ENCODE data around the gene TBCD. TPM values are rescaled to one million over a fixed set of nuclear protein-coding genes. Genes with fewer than 3 reads are reported as not detected.
A peak's percentile ranks its signal among the peaks of the same experiment; 100 is the strongest.

TBCD gene
- total RNA-seq, 2 donors from 2014 or later: 64.0 to 123 TPM

DNA sequence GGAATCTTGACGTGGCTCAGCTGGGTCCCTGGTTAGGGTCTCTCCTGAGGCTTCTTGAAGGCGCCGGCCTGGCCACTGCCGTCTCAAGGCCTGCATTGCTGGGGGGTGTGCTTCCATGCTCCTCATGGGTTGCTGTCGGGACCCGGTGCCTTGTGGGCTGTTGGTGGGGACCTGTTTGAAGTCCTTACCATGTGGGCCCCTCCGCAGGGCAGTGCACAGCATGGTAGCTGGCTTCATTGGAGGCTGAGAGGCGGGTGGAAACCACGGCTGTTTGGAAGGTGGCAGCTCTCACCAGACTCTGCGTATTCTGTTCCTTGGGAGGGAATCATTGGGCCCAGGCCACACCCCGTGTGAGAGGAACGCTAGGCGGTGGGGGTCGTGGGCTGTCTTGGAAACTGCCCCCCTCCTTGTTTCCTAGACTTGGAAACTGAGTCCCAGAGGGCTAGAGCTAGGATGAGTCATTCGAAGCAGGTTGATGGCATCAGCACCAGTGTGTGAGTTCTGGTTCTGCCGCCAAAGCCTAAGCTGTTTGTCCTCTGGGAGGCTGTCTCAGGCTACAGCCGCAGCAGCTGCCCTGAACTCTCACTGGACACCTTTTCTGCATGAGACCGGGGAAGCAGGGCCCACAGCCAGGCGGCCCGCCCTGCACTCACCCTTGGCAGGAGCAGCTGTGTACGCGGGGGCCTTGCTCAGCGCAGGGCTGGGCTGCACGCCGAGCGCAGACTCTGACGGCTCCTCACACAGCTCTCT, 52.8 kb downstream of the TBCD start:
- H3K27ac ChIP-seq: peak overlapping the region; percentile 28 to 68
- 42% methylated on average over 26 of the region's 27 CpGs for WGBS
- H3K27me3 ChIP-seq (replicated peaks; ENCODE audit: insufficient read depth): no peaks in the 10 kb centered on the region
- H3K9me3 ChIP-seq: no peaks in the 10 kb centered on the region
- no peak for TF ChIP-seq POLR2A (IDR thresholded peaks at IDR 0.05)
- TF ChIP-seq POLR2AphosphoS5 (IDR thresholded peaks at IDR 0.05): peak; percentile 82
- TF ChIP-seq, protein P1, sequence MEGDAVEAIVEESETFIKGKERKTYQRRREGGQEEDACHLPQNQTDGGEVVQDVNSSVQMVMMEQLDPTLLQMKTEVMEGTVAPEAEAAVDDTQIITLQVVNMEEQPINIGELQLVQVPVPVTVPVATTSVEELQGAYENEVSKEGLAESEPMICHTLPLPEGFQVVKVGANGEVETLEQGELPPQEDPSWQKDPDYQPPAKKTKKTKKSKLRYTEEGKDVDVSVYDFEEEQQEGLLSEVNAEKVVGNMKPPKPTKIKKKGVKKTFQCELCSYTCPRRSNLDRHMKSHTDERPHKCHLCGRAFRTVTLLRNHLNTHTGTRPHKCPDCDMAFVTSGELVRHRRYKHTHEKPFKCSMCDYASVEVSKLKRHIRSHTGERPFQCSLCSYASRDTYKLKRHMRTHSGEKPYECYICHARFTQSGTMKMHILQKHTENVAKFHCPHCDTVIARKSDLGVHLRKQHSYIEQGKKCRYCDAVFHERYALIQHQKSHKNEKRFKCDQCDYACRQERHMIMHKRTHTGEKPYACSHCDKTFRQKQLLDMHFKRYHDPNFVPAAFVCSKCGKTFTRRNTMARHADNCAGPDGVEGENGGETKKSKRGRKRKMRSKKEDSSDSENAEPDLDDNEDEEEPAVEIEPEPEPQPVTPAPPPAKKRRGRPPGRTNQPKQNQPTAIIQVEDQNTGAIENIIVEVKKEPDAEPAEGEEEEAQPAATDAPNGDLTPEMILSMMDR (IDR thresholded peaks at IDR 0.05): peak in 1 of 4 experiments; percentile 36
- no peaks in the 10 kb centered on the region for H3K4me1 ChIP-seq (replicated peaks)
- peak; percentile 61 for DNase-seq (ENCODE audit: low spot score)
- intact Hi-C loops (cut with DNase I): loop anchor here (5.0 kb wide), 1 partner anchor 68 kb away; no protein-coding TSS in a partner anchor
- no peak overlapping the region for H3K4me3 ChIP-seq
- H3K36me3 ChIP-seq: no peaks in the 10 kb centered on the region

DNA sequence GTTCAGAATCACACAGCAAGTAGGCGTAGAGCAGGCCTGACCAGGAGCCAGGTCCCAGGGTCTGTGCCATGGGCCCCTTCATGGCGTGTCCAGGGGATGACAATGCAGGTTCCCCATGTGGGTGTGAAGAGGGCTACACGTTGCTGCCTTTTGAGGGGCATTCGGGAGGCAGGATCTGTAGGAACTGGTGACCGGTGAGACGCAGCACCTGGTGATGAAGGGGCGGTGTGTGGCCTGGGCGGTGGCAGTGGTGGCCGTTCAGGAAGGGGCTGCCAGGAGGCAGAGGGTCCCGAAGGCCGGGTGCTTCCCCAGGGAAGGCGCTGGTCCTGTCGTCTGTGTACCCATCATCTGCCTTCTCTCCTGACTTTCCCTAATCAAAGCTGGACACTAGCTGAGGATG, 53.4 kb downstream of the TBCD start:
- no peaks in the 10 kb centered on the region for H3K4me1 ChIP-seq (replicated peaks)
- intact Hi-C loops (cut with DNase I): loop anchor here (5.0 kb wide), 1 partner anchor 67 kb away; no protein-coding TSS in a partner anchor
- WGBS: 77% methylated on average over 13 of the region's 13 CpGs
- H3K27me3 ChIP-seq (replicated peaks; ENCODE audit: insufficient read depth): no peaks in the 10 kb centered on the region
- no peak for DNase-seq (ENCODE audit: low spot score)
- H3K9me3 ChIP-seq: no peaks in the 10 kb centered on the region
- peak overlapping the region; percentile 28 to 41 for H3K27ac ChIP-seq
- no peak overlapping the region for H3K4me3 ChIP-seq
- TF ChIP-seq, protein P1 (IDR thresholded peaks at IDR 0.05): no peak
- TF ChIP-seq POLR2A (IDR thresholded peaks at IDR 0.05) (no peak), POLR2AphosphoS5 (IDR thresholded peaks at IDR 0.05) (no peak)
- no peaks in the 10 kb centered on the region for H3K36me3 ChIP-seq

DNA sequence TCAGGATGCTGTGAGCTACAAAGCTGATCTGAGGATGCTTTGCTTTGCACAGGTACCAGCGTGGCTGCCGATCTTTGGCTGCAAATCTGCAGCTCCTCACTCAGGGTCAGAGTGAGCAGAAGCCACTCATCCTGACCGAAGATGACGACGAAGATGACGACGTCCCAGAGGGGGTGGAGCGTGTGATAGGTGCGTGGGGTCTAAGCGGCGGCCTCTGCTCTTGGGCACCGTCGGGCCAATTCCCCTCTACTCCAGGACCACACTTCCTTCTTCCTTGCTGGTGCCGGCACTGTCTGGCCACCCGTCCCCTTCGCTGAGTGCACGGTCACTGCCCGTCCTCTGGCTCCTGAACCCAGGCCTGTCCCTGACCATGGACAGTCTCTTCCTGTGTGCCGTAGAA, 54.0 kb downstream of the TBCD start:
- Histone ChIP-seq H3K9me3 (no peaks in the 10 kb centered on the region), H3K4me3 (no peak overlapping the region), H3K4me1 (replicated peaks) (no peaks in the 10 kb centered on the region), H3K27ac (no peak overlapping the region), H3K27me3 (replicated peaks; ENCODE audit: insufficient read depth) (no peaks in the 10 kb centered on the region), H3K36me3 (no peaks in the 10 kb centered on the region)
- TF ChIP-seq POLR2A (IDR thresholded peaks at IDR 0.05) (no peak), POLR2AphosphoS5 (IDR thresholded peaks at IDR 0.05) (no peak)
- TF ChIP-seq, protein P1 (IDR thresholded peaks at IDR 0.05): no peak
- intact Hi-C loops (cut with DNase I): loop anchor here (5.0 kb wide), 1 partner anchor 66 kb away; no protein-coding TSS in a partner anchor
- DNase-seq (ENCODE audit: low spot score): no peak
- WGBS: 97% methylated on average over 19 of the region's 19 CpGs

DNA sequence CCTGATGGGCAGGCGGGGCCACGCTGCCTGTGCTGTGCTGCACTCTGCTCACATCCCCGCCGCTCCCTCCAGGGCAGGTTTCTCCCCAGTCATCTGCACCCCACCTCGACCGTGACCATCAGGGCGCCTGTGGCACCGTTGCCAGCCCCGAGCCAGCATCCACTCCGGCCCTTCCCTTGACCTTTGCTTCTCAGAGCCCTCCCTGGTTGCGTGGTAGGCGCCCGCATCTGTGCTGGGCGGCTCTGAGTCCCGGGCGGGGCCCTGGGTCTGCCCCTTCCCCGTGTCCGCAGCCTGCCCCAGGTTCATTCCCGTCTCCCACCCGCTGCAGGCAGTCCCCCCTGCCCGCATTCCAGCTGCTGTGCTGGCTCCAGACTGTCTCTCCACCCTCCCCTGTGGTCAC, 54.8 kb downstream of the TBCD start:
- H3K4me1 ChIP-seq (replicated peaks): no peaks in the 10 kb centered on the region
- no peak overlapping the region for H3K4me3 ChIP-seq
- no peaks in the 10 kb centered on the region for H3K36me3 ChIP-seq
- H3K27ac ChIP-seq: no peak overlapping the region
- H3K27me3 ChIP-seq (replicated peaks; ENCODE audit: insufficient read depth): no peaks in the 10 kb centered on the region
- intact Hi-C loops (cut with DNase I): loop anchor here (5.0 kb wide), 1 partner anchor 66 kb away; no protein-coding TSS in a partner anchor
- TF ChIP-seq, protein P1 (IDR thresholded peaks at IDR 0.05): no peak
- TF ChIP-seq POLR2AphosphoS5 (IDR thresholded peaks at IDR 0.05): no peak
- no peak for TF ChIP-seq POLR2A (IDR thresholded peaks at IDR 0.05)
- 85% methylated on average over 21 of the region's 21 CpGs for WGBS
- H3K9me3 ChIP-seq: no peaks in the 10 kb centered on the region
- DNase-seq (ENCODE audit: low spot score): no peak

DNA sequence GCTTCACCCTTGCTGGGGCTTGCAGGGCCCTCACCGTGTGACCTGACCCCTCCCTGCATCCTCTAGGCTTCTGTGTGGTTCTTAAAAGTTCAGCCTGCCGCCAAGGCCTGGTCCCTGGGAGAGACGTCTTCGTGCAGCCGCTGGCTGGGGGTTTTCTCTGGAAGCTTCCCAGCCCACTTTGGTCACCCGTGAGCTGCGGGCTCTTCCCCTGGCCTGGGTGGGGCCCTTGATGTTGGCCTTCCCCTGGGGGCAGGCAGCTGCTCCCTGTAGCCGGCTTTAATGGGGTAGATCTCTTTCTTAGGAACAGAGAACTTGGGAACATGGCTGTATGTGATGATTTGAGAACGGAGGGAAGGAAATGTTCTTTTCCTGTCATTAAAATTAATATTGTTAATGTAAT, 55.2 kb downstream of the TBCD start:
- Histone ChIP-seq H3K36me3 (no peaks in the 10 kb centered on the region), H3K9me3 (no peaks in the 10 kb centered on the region), H3K27me3 (replicated peaks; ENCODE audit: insufficient read depth) (no peaks in the 10 kb centered on the region), H3K4me1 (replicated peaks) (no peaks in the 10 kb centered on the region), H3K27ac (no peak overlapping the region), H3K4me3 (no peak overlapping the region)
- 64% methylated on average over 9 of the region's 9 CpGs for WGBS
- intact Hi-C loops (cut with DNase I): loop anchor here (5.0 kb wide), 1 partner anchor 65 kb away; no protein-coding TSS in a partner anchor
- DNase-seq (ENCODE audit: low spot score): no peak
- no peak for TF ChIP-seq POLR2A (IDR thresholded peaks at IDR 0.05)
- TF ChIP-seq, protein P1 (IDR thresholded peaks at IDR 0.05): no peak
- no peak for TF ChIP-seq POLR2AphosphoS5 (IDR thresholded peaks at IDR 0.05)
